GOT3 (cell line): ENCODE data around the gene GAR1.
"Not testable (repeated sequence)": the region's sequence is repeated elsewhere in the genome, so short reads cannot be mapped to it uniquely, and the experiment has no call there.

Source experiments
- DNase-seq: peaks from one replicate; lab custom pipeline; 2025; ENCODE audit warnings: mixed read lengths; lab: John Stamatoyannopoulos, UW

Gene GAR1

DNA sequence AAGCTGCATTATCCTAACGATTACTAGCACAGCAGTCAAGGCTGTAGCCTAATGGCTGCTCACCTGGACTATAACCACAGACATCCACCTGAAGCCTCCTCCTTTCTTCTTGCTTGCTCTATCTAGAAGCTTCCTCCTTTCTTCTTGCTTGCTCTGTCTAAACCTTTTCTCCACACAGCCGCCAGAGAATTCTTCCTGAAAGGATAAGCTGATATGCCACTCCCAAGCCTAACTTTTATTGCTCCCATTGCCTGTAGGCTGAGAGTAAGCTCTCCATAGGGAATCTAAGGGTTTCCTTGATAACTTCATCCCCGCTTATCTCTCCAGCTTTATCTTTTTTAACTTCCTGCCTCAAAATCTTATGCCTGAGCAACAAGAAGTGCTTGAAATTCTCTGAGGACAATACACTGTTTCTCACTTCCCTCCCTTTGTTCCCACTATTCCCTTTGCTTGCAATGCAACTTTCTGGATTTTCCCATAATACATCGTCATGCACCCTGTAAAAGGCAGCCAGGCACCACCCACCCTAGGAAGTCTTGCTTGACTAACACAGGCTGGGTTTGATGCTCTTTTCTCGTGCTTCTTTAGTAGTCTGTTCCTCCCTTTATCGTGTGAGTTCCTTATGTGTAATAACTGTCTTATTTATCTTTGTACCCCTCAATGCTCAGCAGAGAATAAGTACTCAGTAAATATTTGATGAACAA is 31.0 kb downstream of the GAR1 start:
- no peak for DNase-seq

GRCh38 chr4:109847896-109848442 is 32.4 kb downstream of the GAR1 start, which contains the start of gene LRIT3:
Gene LRIT3, plus strand, starts transcription at chr4:109848107. Its CDS starts 95 bp downstream, at chr4:109848202.
- no peak for DNase-seq

DNA sequence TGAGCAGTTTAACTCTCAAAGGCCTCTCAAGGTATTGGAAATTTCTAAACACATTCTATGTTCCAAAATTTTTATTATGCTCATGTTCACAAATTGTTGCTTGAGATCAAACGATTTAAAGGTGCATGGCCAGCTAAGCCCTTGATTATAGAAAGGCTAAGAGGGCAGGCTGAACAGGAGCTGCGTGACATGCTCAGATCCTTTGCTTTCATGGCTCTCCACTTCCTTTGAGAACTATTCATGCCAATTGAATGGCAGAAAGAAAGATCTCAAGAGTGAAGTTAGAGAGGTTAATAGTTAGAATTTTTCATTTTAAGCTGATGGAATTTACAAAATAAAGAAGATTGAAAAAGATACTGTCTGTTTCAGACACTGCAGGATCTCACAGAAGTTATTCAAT is 32.9 kb downstream of the GAR1 start:
- DNase-seq = no peak

DNA sequence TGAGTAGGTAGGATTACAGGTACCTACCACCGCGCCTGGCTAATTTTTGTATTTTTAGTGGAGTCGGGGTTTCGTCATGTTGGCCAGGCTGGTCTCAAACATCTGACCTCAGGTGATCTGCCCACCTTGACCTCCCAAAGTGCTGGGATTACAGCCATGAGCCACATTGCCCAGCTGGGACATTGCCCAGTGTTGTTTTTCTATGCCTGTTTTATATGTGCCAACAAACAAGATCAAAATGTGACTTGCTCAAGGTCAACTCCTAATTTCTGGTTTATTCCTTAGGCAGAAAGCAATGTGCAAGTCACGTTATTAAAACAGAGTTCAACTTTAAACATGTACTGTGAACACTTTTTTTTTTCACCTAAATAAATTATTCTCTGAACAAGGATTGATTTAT is 35.0 kb downstream of the GAR1 start:
- DNase-seq = no peak

- DNase-seq = not testable (repeated sequence)
Measured at GRCh38 chr4:109859426-109860300, 44.1 kb downstream of the GAR1 start.

- DNase-seq = no peak
Measured at GRCh38 chr4:109861271-109861670, 45.7 kb downstream of the GAR1 start.

GRCh38 chr4:109861916-109862511 is 46.5 kb downstream of the GAR1 start:
- DNase-seq = no peak

GRCh38 chr4:109864134-109864533 is 48.6 kb downstream of the GAR1 start:
- no peak for DNase-seq

DNA sequence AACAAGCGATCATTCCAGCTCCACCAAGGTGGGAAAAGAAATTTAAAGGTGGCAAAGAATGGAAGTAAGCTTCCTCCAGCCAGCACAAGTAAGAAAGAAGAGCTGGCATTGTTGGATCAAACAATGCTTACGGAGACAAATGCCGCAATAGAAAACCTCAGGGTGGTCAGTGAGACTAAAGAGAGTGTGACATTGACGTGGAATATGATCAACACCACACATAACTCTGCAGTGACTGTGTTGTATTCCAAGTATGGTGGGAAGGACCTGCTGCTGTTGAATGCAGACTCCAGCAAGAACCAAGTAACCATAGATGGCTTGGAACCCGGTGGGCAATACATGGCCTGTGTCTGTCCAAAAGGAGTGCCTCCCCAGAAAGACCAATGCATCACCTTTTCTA is 54.5 kb downstream of the GAR1 start:
- no peak for DNase-seq

DNA sequence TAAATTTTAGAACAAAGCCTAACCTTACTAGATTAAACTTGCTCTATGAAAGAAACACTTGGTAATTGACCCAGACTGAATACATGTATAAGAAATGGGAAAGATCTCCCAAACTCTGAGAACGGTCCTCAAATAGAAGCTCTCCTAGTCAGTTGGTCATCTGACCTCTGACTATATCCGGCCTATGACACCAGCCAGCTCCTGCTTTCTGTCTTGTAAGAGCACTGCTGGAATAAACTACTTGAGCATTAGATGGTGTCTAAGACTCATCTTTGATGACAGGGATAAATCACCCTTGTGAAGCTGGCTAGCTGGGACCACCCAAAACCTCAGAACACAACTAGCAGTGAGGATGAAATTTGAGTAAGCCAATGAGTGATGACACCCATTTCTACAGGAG is 56.5 kb downstream of the GAR1 start:
- no peak for DNase-seq

DNA sequence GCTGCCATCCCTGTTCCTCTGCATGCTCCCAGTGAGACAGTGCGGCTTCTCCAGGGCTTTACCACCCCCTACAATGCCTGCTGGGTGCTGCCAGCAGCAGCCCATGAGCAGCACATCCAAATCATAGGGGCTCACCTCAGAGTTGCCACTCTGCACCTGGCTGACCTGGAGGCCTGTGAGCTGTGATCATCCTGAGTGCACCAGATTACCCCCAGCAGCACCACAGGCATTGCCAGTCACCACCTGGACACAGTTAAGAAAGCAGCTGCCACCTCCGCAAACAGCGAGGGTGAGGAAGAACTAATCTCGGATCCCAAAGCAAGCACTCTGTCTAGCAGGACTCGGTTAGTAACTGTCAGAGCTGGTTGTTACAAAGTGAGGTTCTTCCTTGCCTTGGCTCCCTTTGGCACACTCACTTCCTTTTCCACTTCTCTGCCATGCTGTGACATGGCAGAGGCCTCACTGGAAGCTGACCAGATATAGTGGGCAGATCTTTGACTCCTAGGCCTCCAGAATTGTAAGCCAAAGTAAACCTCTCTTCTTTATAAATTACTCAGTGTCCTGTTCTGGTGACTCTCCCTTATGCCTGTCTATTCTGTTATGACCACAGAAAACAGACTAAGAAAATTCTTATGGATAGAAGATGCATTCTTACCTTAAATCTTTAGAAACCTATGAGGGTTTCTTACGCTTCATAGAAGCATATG is 57.5 kb downstream of the GAR1 start:
- DNase-seq = no peak

DNA sequence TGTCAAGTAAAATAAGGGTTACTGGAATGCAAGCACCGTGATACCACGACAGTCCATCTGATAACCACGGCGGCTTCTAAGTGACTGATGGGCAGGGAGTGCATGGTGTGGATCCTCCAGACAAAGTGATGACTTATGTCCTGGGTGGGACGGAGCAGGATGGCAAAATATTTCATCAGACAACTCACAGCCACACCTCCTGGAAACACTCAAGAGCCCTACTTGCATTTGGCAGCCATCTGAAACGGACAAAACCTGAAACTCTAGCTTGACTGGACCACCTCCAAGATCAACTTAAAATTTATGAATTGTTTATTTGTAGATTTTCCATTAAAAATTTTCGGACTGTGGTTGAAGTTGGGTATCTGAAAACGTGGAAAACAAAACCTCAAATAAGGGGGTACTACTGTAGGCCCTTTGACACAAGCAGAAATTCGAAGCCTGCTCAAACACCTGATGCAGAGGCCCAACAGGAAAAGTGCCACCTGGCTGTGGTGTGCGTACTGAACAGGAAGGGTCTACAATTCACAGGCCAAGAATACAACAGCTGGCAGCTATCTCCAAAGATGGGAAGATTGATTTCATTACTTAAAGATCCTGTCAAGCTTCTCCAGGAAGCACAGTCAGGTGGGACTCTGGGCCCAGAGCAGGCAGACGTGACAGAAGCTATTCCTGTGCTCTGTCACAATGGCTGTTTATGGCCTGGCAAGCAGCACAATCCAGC is 58.4 kb downstream of the GAR1 start:
- DNase-seq = no peak
